DND-41 (cell line): ENCODE results near the gene DNAAF5.

ENCODE experiments used
- CTCF ChIP-seq: IDR thresholded peaks from 2 replicates; pipeline ENCODE4 v1.5.1; 2012; ENCODE audit warnings: borderline replicate concordance, low read length, moderate library complexity, mild to moderate bottlenecking; ENCODE audit not compliant: poor library complexity, severe bottlenecking; ENCODE audit errors: extremely low read depth
- EZH2 ChIP-seq: IDR thresholded peaks from 3 replicates; pipeline ENCODE4 v1.6.1; 2012; ENCODE audit warnings: borderline replicate concordance, low read depth, mild to moderate bottlenecking, moderate library complexity, low read length, inconsistent platforms; ENCODE audit not compliant: severe bottlenecking

DNA sequence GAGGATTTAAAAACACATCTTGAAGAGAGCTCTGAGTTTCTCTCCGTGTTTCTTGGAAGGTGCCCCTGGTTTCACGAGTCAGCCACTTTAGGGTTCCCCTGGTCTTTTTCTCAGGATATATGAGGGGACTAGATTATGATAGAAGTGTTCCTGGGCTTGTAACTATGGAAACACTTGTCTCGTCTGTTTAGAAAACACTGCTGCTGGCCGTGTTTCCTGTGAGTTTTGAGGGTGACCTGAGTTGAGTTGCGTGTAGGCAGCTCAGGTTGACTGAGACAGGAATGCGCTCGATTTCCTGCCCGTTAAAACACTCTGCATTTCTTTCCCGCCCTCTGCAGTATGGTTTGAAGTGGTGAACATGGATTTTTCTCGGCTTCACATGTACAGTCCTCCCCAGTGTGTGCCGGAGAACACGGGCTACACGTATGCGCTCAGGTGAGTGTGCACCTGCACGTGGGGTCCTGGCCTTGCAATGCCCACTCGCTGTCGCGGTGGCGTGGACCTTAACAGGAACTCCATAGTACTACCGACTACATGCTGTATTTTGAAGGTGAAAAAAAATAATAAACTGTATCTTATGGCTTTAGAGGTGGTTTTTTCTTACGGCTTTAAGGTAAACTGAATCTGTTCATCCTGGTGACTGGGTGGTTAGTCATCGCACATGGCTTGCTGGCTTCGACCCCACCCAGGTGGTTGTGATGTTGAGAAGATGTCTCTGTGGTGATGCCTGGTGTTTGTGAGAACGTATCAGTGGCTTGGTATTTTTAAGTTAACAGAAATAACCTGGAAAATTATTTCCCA, 105.9 kb downstream of the DNAAF5 start, which contains the start of gene SUN1:
- TF ChIP-seq CTCF, result no peak
- TF ChIP-seq EZH2, result no peak
